SK-N-MC (cell line): Measurements from ENCODE around the gene RTN3.

ENCODE experiments used
- DNase-seq: peaks from one replicate; pipeline ENCODE4 v3.0.0-alpha.2; 2011; ENCODE audit warnings: low read depth, low spot score
- H3K27ac ChIP-seq: fragments of 200-600 bp; sonication (generic); 2 replicates; pipeline ENCODE4 v1.5.1; 2016; ENCODE audit warnings: mixed run types
- H3K36me3 ChIP-seq: fragments of 200-600 bp; sonication (generic); 2 replicates; pipeline ENCODE4 v1.6.1; 2017; ENCODE audit warnings: antibody characterized with exemption, low read length, mixed read lengths; ENCODE audit not compliant: insufficient read depth
- H3K4me3 ChIP-seq: fragments of 200-600 bp; sonication (generic); 2 replicates; pipeline ENCODE4 v1.5.1; 2016
- H3K9ac ChIP-seq: fragments of 200-600 bp; sonication (generic); 2 replicates; pipeline ENCODE4 v1.8.0; 2017; ENCODE audit warnings: mixed run types, mixed read lengths; ENCODE audit not compliant: insufficient read length
- H3K9me3 ChIP-seq: fragments of 200-600 bp; sonication (generic); 2 replicates; pipeline ENCODE4 v1.6.1; 2017; ENCODE audit warnings: low read depth, mild to moderate bottlenecking, antibody characterized with exemption, low read length, moderate library complexity, mixed read lengths
- EZH2 ChIP-seq: fragments of 200-600 bp; sonication (generic); IDR thresholded peaks from one replicate; pipeline ENCODE4 v1.6.1; 2017; ENCODE audit warnings: antibody characterized with exemption
- FOXP2 ChIP-seq: optimal IDR thresholded peaks from 2 replicates; pipeline ENCODE3; 2011; ENCODE audit warnings: mild to moderate bottlenecking, moderate library complexity; ENCODE audit not compliant: insufficient read depth; ENCODE audit errors: extremely low read length, control extremely low read depth
- POLR2AphosphoS5 ChIP-seq: IDR thresholded peaks from 2 replicates; pipeline ENCODE4 v1.6.1; 2012; ENCODE audit warnings: mild to moderate bottlenecking, low read depth, low read length, borderline replicate concordance

The RTN3 gene

GRCh38 chr11:63779039-63779438 is 97.7 kb downstream of the RTN3 start:
- Histone ChIP-seq H3K4me3 (0 out of 2 replicates have a peak overlapping the region, but pooled peaks have one; percentile 8), H3K9ac (no peak overlapping the region), H3K36me3 (no peaks in the 10 kb centered on the region), H3K27ac (no peak overlapping the region), H3K9me3 (no peaks in the 10 kb centered on the region)
- no peak for TF ChIP-seq FOXP2
- no peak for TF ChIP-seq EZH2
- TF ChIP-seq POLR2AphosphoS5 = no peak
- DNase-seq = peak; percentile 73

GRCh38 chr11:63782749-63783148 is 101.4 kb downstream of the RTN3 start:
- Histone ChIP-seq H3K36me3 (no peaks in the 10 kb centered on the region), H3K9ac (no peak overlapping the region), H3K4me3 (no peak overlapping the region), H3K27ac (no peak overlapping the region), H3K9me3 (no peaks in the 10 kb centered on the region)
- TF ChIP-seq FOXP2 (no peak), POLR2AphosphoS5 (no peak), EZH2 (no peak)
- no peak for DNase-seq

- DNase-seq = no peak
- no peak overlapping the region for H3K9ac ChIP-seq
- H3K36me3 ChIP-seq = no peaks in the 10 kb centered on the region
- H3K27ac ChIP-seq = peak overlapping the region; percentile 3; the same call in 1 of the 2 replicates
- H3K9me3 ChIP-seq = no peaks in the 10 kb centered on the region
- TF ChIP-seq FOXP2 (no peak), EZH2 (no peak), POLR2AphosphoS5 (no peak)
- H3K4me3 ChIP-seq = no peak overlapping the region
These were observed 102.8 kb downstream of the RTN3 start for GRCh38 chr11:63783925-63784592.

GRCh38 chr11:63785823-63786222 is 104.5 kb downstream of the RTN3 start:
- Histone ChIP-seq H3K36me3 (no peaks in the 10 kb centered on the region), H3K9ac (no peak overlapping the region), H3K9me3 (no peaks in the 10 kb centered on the region), H3K27ac (no peak overlapping the region), H3K4me3 (no peak overlapping the region)
- no peak for TF ChIP-seq EZH2
- TF ChIP-seq POLR2AphosphoS5 = no peak
- TF ChIP-seq FOXP2 = no peak
- DNase-seq = no peak

- Histone ChIP-seq H3K9me3 (no peaks in the 10 kb centered on the region), H3K9ac (no peak overlapping the region), H3K27ac (no peak overlapping the region), H3K4me3 (no peak overlapping the region), H3K36me3 (no peaks in the 10 kb centered on the region)
- no peak for TF ChIP-seq EZH2
- TF ChIP-seq FOXP2 = no peak
- no peak for TF ChIP-seq POLR2AphosphoS5
- DNase-seq = no peak
These were observed 110.3 kb downstream of the RTN3 start for GRCh38 chr11:63791495-63792167.

- TF ChIP-seq POLR2AphosphoS5 = no peak
- no peak for TF ChIP-seq EZH2
- no peak for TF ChIP-seq FOXP2
- no peak for DNase-seq
- Histone ChIP-seq H3K36me3 (no peaks in the 10 kb centered on the region), H3K9me3 (no peaks in the 10 kb centered on the region), H3K27ac (no peak overlapping the region), H3K9ac (no peak overlapping the region), H3K4me3 (no peak overlapping the region)
These were observed 111.9 kb downstream of the RTN3 start for GRCh38 chr11:63793161-63793560.

GRCh38 chr11:63795066-63795465 is 113.8 kb downstream of the RTN3 start:
- TF ChIP-seq POLR2AphosphoS5 (no peak), FOXP2 (no peak), EZH2 (no peak)
- H3K4me3 ChIP-seq = no peak overlapping the region
- no peak for DNase-seq

GRCh38 chr11:63800921-63801320 is 119.6 kb downstream of the RTN3 start:
- no peaks in the 10 kb centered on the region for H3K9me3 ChIP-seq
- no peaks in the 10 kb centered on the region for H3K36me3 ChIP-seq
- no peak overlapping the region for H3K4me3 ChIP-seq
- H3K27ac ChIP-seq = no peak overlapping the region
- no peak for DNase-seq
- no peak for TF ChIP-seq FOXP2
- TF ChIP-seq POLR2AphosphoS5 = no peak
- no peak for TF ChIP-seq EZH2
- H3K9ac ChIP-seq = no peak overlapping the region

More at GRCh38 chr11:63795066-63795465, 113.8 kb downstream of the RTN3 start:
- H3K36me3 ChIP-seq = no peaks in the 10 kb centered on the region
- no peaks in the 10 kb centered on the region for H3K9me3 ChIP-seq
- H3K27ac ChIP-seq = no peak overlapping the region
- H3K9ac ChIP-seq = no peak overlapping the region
